Measurements from ENCODE around the gene ARMH3.
"Not testable (repeated sequence)": the region's sequence is repeated elsewhere in the genome, so short reads cannot be mapped to it uniquely, and the experiment has no call there.

ARMH3 gene

GRCh38 chr10:102045292-102045691 lies 10.7 kb downstream of the ARMH3 start:
- no peak for DNase-seq (ENCODE audit: low read depth, low spot score)

DNA sequence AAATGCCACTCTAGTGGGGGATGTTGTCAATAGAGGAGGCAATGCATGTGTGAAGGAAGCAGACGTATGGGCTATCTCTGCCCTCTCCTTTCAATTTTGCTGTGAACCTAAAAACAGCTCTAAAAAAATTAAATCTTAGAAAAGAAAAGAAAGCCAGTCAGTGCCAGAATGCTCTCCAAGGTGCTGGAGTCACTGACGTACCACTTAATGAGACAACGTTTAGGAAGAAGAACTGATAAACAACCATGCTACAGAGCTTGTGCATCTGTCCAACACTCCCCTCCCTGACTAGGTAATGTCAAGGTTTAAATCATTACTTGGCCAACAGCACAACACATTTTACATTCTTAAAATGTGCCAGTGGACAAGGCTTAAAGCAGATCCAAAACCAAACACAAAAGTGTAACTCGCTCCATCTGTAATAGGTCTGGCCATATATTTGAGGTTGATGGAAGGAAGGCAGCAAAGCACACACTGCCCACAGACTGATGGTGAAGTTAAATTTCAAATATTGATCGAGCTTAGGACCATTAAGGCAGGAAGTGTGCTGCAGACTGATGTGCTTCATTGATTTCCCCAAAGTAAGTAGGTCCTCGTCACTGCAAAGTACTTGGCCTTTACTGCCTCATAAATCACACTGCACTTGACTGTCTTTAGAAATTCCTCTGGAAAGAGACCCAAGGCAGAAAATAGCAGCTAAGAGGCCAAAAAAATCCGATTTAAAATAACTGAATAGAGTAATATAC lies 15.5 kb downstream of the ARMH3 start:
- no peak for DNase-seq (ENCODE audit: low read depth, low spot score)

DNA sequence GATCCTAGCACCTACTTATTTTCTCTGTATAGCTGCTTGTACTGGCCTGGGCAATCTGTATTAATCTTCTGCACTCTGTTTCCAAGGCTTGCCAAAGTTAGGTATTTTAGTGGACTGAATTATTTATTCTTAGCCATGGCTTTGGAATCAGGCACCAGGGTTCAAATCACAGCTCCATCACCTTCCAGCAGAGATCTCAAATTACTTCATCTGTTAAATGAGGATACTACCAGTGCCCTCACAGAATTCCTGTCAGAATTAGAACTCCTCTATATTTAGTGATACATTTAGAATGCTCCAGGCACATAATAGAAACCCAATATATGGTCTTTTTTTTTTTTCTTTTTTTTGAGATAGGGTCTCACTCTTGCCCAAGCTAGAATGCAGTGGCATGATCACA lies 17.6 kb downstream of the ARMH3 start:
- DNase-seq (ENCODE audit: low read depth, low spot score): no peak

GRCh38 chr10:102035807-102036206 lies 20.2 kb downstream of the ARMH3 start:
- DNase-seq (ENCODE audit: low read depth, low spot score): not testable (repeated sequence)

DNA sequence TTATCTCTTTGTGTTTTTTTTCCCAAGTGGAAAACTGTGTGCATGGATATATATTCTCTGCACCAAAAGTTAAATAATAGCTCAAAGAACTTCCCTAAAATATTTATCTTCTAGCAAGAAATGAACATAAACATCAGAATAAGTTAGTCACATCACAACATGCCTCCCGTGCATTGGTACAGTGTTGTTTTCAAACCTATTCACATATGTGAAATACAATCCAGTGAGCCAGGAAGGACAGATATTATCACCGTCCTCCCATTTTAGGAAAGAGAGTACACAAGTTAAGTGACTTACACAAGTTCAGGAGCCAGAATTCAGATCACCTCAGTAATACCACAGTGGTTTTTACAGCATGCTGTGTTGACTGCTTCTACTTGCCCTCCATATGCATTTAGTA lies 22.2 kb downstream of the ARMH3 start:
- no peak for DNase-seq (ENCODE audit: low read depth, low spot score)

GRCh38 chr10:102027261-102027660 lies 28.7 kb downstream of the ARMH3 start:
- DNase-seq (ENCODE audit: low read depth, low spot score): no peak

DNA sequence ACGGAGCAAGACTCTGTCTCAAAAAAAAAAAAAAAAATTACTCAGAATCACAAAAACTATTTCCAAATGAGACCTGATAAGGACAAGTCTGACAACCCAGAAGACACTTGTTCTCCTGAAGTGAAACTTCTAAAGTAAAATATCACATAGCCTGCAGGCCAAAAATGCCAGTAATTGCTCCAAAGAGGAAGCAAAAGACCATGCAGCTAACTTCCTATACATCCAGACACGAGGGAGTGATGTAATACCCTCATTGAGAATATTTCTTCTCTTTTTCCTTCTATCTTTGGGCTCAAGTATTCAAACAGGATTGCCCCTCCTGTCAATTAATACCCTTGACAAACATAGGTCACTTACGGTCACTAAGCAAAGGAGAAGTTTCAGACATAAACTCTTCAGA lies 31.2 kb downstream of the ARMH3 start:
- no peak for DNase-seq (ENCODE audit: low read depth, low spot score)

GRCh38 chr10:102020938-102021337 lies 35.0 kb downstream of the ARMH3 start:
- no peak for DNase-seq (ENCODE audit: low read depth, low spot score)

DNA sequence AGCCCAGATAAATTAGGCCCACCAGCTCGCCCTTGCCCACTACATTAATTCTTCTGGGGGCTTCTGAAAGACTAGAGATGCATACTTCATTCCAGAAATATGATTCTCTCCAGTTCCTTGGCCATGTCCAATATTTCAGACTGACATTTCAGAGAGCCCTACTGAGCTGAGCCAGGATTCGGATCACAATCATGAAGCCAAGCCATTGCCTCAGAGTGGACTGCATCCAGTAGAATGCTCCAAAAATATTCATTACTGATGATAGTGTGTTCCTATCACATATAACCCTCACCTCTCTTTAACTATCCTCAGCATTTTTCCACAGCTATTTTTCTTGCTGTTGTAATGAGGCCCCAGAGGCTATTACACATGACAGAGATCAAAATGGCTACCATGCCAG lies 38.7 kb downstream of the ARMH3 start:
- DNase-seq (ENCODE audit: low read depth, low spot score): no peak

DNA sequence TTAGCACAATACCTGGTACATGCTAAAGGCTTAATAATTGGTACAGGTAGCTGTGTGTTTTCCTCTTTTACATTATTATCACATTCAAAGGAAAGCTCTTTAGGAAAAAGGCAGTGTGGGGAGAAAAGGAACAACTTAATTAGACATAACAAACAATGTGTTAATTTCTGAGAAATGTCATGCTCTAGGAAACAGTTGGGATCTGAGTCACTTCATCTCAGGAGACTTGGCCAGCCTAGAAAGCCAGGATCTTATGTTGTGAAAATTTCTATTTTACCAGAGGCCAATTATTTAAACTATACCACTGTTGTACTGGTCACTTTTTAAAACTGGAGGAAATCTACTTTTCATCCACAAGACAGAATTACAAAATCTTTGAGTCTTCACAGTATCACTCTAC lies 39.6 kb downstream of the ARMH3 start:
- DNase-seq (ENCODE audit: low read depth, low spot score): no peak

DNA sequence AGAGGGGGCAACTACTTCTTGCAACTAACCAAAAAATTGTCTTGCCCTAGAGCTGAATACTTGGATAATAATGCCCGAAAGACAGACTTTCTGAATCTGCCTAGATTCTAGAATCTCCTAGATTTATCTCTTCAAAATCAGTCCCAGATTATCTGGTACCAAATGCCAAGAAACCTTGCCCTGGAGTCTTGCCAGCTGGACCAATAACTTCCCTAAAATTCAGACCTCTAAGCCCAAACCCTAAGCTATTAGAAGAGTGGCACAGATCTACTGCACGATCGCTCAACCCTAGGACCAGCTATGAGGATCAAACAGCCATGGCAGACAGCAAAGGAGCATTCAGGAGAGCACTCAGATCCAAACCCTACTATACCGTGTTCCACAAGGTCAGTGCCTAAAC lies 45.0 kb downstream of the ARMH3 start:
- DNase-seq (ENCODE audit: low read depth, low spot score): no peak

- DNase-seq (ENCODE audit: low read depth, low spot score): peak; percentile 21
Observed at GRCh38 chr10:102009801-102010425, 46.1 kb downstream of the ARMH3 start.

DNA sequence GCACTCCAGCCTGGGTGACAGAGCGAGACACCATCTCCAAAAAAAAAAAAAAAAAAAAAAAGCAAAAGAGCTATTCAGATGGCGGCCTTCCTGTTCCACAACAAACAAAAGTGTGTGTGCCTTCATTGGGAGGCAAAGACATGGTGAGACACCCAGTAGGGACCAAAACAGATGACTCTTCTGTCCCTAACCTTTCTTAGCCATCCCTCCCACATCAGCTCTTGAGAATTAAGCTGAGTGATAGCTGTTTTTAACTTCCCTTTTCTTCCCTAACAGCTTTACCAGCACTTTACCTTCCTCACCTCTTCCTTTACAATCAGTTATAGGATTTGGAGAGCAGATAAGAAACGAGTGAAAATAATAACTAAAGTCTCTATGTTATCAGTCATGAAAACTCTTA lies 48.2 kb downstream of the ARMH3 start:
- no peak for DNase-seq (ENCODE audit: low read depth, low spot score)

DNA sequence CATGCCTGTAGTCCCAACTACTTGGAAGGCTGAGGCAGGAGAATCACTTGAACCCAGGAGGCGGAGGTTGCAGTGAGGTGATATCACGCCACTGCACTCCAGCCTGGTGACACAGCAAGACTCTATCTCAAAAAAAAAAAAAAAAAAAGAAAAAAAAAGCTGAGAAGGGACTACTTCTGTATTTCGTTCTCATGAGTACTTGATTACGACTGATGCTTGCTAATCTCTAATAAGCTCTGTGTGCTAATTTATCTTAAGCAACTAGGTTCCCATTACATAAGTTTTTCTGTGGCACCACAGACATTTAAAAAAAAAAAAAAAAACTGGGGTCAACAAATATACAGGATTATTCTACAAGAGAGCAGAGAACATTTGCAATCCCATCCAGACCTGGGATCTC lies 48.9 kb downstream of the ARMH3 start:
- DNase-seq (ENCODE audit: low read depth, low spot score): not testable (repeated sequence)

- DNase-seq (ENCODE audit: low read depth, low spot score): no peak
Observed at GRCh38 chr10:102004376-102004775, 51.6 kb downstream of the ARMH3 start.

GRCh38 chr10:102003541-102003940 lies 52.4 kb downstream of the ARMH3 start:
- DNase-seq (ENCODE audit: low read depth, low spot score): no peak

DNA sequence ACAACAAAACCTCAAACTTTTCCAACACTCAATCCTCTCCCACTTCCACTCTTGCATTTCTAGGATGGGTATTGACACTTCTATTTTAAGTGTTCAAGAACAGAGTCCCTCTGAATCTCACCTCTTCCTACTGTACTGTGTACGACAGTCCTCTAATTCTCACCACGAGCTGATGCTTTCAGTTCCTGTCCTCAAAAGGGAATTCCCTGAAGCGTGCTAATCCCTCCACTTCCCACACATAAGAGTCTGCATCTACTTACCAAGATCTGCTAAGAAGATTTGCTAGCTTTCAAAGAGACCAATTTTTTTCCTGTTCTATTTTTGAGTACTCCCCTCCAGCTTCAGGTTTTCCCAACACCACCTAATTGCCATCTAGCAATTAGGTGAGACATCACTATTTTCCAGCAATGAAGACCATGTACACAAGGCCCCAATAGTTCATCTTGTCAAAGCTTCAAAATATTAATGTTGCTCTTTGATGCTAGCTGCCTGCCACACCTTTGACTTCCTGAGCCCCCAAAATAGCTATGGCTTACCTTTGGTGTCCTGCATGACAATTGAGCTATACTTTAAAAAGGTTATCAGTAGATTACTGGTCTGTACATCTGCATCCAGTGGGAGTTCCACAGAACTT lies 54.4 kb downstream of the ARMH3 start:
- DNase-seq (ENCODE audit: low read depth, low spot score): no peak

GRCh38 chr10:101997803-101998202 lies 58.2 kb downstream of the ARMH3 start:
- DNase-seq (ENCODE audit: low read depth, low spot score): no peak

GRCh38 chr10:101995451-101996063 lies 60.4 kb downstream of the ARMH3 start:
- no peak for DNase-seq (ENCODE audit: low read depth, low spot score)

DNA sequence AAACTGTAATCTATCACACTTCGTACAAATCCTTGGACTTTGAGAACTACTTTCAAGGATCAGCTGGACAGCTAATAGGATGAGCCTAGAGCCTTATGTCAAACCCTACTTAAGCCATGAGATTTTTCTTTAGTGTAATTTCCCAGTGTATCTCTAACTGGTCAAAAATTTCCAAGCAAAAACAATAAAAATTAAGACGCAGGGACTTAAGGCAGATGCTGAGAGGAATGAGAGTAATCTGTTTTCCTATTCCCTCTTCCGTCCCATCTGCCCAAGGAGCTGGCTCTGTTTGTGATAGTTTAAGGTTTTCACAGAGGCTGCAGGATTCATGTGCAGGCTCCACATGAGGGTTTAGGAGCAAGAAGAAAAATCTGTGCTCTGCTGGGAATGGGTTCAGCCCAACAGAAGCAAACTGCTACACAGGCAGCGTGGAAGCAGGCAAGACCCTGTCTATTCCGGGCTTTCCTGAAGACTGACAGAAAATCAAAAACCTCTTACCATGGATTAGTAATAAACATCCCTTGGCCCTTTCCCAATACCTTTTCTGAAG lies 62.2 kb downstream of the ARMH3 start:
- no peak for DNase-seq (ENCODE audit: low read depth, low spot score)

DNA sequence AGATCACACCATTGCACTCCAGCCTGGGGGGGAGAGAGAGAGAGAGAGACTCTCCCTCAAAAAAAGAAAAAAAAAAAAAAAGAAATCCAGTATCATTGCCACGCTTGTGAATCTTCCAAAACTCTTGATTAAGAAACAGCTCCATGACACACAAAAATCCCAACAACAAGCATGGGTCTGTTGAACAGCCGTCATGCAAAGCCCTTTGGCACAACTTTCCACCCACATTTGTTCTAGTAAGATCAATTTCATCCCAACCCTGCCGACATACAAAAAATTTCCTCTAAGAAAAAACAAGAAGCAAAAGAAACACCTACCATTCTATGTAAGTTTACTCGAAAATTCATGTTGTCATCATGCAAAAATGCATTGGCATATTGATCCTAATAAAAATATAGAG lies 62.8 kb downstream of the ARMH3 start:
- DNase-seq (ENCODE audit: low read depth, low spot score): no peak

DNA sequence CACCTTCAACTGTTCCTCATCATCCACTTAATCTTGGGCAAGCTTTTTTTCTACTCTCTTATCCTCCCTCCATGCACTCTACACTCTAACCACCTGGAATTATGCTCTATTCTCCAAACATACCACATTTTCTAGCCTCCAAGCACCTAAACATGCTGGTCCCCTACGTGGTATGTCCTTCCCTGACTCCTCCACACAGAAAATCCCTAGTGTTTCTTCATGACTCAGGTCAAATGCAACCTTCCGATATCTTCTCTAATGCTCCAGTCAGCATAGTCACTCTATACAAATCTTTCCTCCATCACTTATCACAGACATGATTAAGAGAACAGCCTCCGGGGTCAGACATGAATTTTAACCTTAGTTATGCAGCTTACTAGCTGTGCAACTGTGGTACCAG lies 68.8 kb downstream of the ARMH3 start:
- DNase-seq (ENCODE audit: low read depth, low spot score): no peak
